HCT116 (cell line): Measurements from ENCODE around the gene SIK1. TPM values are rescaled to one million over a fixed set of nuclear protein-coding genes. Genes with fewer than 3 reads are reported as not detected.

Experiments
- ATAC-seq: fragments of 200-7000 bp; cut with Tn5 transposase; 2 replicates; pipeline ENCODE4 v1.9.1; 2020; ENCODE audit warnings: mild to moderate bottlenecking, moderate library complexity
- BruUV-seq: library from RNA; stranded (reverse); fragments of 400-500 nt; replicated peaks from 2 replicates; lab custom pipeline; 2021; lab: Mats Ljungman, UMichigan
- CTCF ChIA-PET: fragments of 300-600 bp; sonication (Branson Sonifier 250); formaldehyde crosslinking; loops from one replicate; lab custom pipeline; 2021; ENCODE audit warnings: antibody characterized with exemption; lab: Charles Lee
- POLR2A ChIA-PET: fragments of 300-600, 350-600 bp; sonication (Branson Sonifier 250); formaldehyde crosslinking; loops from one replicate; lab custom pipeline; 2021; ENCODE audit warnings: antibody characterized with exemption; lab: Charles Lee
- RAD21 ChIA-PET, 2 experiments: fragments of 300-600 bp; sonication (Branson Sonifier 250); formaldehyde crosslinking; loops; one replicate each; lab custom pipeline; 2023; ENCODE audit warnings: low total read pairs in 2 of 2; ENCODE audit not compliant: uncharacterized antibody in 2 of 2, unreplicated experiment in 2 of 2, low non-redundant PET in 1 of 2; lab: Charles Lee
- DNase-seq: peaks from one replicate; pipeline ENCODE4 v3.0.0-alpha.2; 2010; ENCODE audit warnings: low read depth, low spot score
- H2AFZ ChIP-seq: fragments of 200-600 bp; shearing (Covaris generic), sonication (generic); 2 replicates; pipeline ENCODE4 v1.6.1; 2017; ENCODE audit warnings: low read depth, mixed run types, mixed read lengths, antibody characterized with exemption, low read length; ENCODE audit not compliant: poor library complexity, severe bottlenecking
- H3K27ac ChIP-seq: 2 replicates; pipeline ENCODE4 v1.5.1; 2012; ENCODE audit warnings: low read depth, low read length
- H3K27me3 ChIP-seq: fragments of 200-600 bp; sonication (generic); 2 replicates; pipeline ENCODE4 v1.6.1; 2016; ENCODE audit warnings: mixed run types, low read length, mixed read lengths; ENCODE audit not compliant: insufficient read depth
- H3K36me3 ChIP-seq, 2 experiments: fragments of 200-500 bp in 1 of 2; fragments of 200-600 bp in 1 of 2; sonication (Bioruptor generic) in 1 of 2; sonication (generic) in 1 of 2; 2 replicates each; pipeline versions ENCODE4 v1.5.1 to v1.6.1; 2014 to 2016; ENCODE audit warnings: low read length in 2 of 2, inconsistent platforms in 1 of 2, mixed read lengths in 1 of 2, mixed run types in 1 of 2; ENCODE audit not compliant: insufficient read depth in 2 of 2, control insufficient read depth in 1 of 2
- H3K4me1 ChIP-seq, 2 experiments: fragments of 200-600 bp in 1 of 2; sonication (generic) in 1 of 2; 2 replicates each; pipeline versions ENCODE4 v1.5.1 to v1.6.1; 2012 to 2017; ENCODE audit warnings: low read length in 2 of 2, inconsistent platforms in 1 of 2, mild to moderate bottlenecking in 1 of 2, mixed read lengths in 1 of 2, mixed run types in 1 of 2, moderate library complexity in 1 of 2; ENCODE audit not compliant: insufficient read depth in 2 of 2, control insufficient read depth in 1 of 2
- H3K4me2 ChIP-seq: fragments of 200-600 bp; sonication (generic); 2 replicates; pipeline ENCODE4 v1.6.1; 2017; ENCODE audit warnings: mixed run types, low read length, mixed read lengths
- H3K4me3 ChIP-seq, 2 experiments: fragments of 200-600 bp in 1 of 2; sonication (generic) in 1 of 2; replicated peaks in 1 of 2; 2 replicates each; pipeline ENCODE4 v1.5.1; 2011 to 2016; ENCODE audit warnings: low read length in 2 of 2, control low read depth in 1 of 2, low read depth in 1 of 2, mild to moderate bottlenecking in 1 of 2, mixed read lengths in 1 of 2, mixed run types in 1 of 2
- H3K79me2 ChIP-seq: fragments of 200-600 bp; sonication (generic); 2 replicates; pipeline ENCODE4 v1.6.1; 2017; ENCODE audit warnings: mild to moderate bottlenecking, mixed run types, low read length, moderate library complexity, mixed read lengths; ENCODE audit not compliant: insufficient read depth
- H3K9ac ChIP-seq: fragments of 200-600 bp; sonication (generic); 2 replicates; pipeline ENCODE4 v1.6.1; 2016; ENCODE audit warnings: low read length, mixed read lengths
- H3K9me2 ChIP-seq: fragments of 200-600 bp; sonication (generic), shearing (Covaris generic); 2 replicates; pipeline ENCODE4 v1.6.1; 2017; ENCODE audit warnings: mixed run types, mild to moderate bottlenecking, moderate library complexity; ENCODE audit not compliant: insufficient read depth
- H3K9me3 ChIP-seq, 2 experiments: fragments of 200-500 bp in 1 of 2; fragments of 200-600 bp in 1 of 2; sonication (Bioruptor generic) in 1 of 2; sonication (generic) in 1 of 2; 2 replicates each; pipeline ENCODE4 v1.6.1; 2014 to 2017; ENCODE audit warnings: low read length in 2 of 2, mixed read lengths in 2 of 2, inconsistent platforms in 1 of 2, low read depth in 1 of 2, mild to moderate bottlenecking in 1 of 2, mixed run types in 1 of 2, moderate library complexity in 1 of 2; ENCODE audit not compliant: control insufficient read depth in 1 of 2, insufficient read depth in 1 of 2
- H4K20me1 ChIP-seq: fragments of 200-600 bp; sonication (generic), shearing (Covaris generic); 2 replicates; pipeline ENCODE4 v1.6.1; 2017; ENCODE audit warnings: mixed run types, mild to moderate bottlenecking, moderate library complexity; ENCODE audit not compliant: insufficient read depth
- CEBPB ChIP-seq: IDR thresholded peaks from 2 replicates; pipeline ENCODE4 v1.6.1; 2012; ENCODE audit warnings: low read depth
- CTCF ChIP-seq, 3 experiments: fragments of 200-600 bp in 1 of 3; sonication (generic) in 1 of 3; IDR thresholded peaks in 2 of 3; conservative IDR thresholded peaks in 1 of 3; 2 replicates each; pipeline ENCODE4 v1.5.1; 2012 to 2017; ENCODE audit warnings: low read depth in 2 of 3, low read length in 2 of 3, antibody characterized with exemption in 1 of 3, borderline replicate concordance in 1 of 3, control low read depth in 1 of 3, mild to moderate bottlenecking in 1 of 3, mixed read lengths in 1 of 3, mixed run types in 1 of 3, moderate library complexity in 1 of 3; ENCODE audit not compliant: insufficient read depth in 1 of 3
- FOSL1 ChIP-seq: IDR thresholded peaks from 2 replicates; pipeline ENCODE4 v1.6.1; 2012; ENCODE audit warnings: low read depth
- POLR2AphosphoS5 ChIP-seq: IDR thresholded peaks from 2 replicates; pipeline ENCODE4 v1.6.1; 2011; ENCODE audit warnings: mild to moderate bottlenecking, low read depth, low read length, moderate library complexity
- RAD21 ChIP-seq: IDR thresholded peaks from 2 replicates; pipeline ENCODE4 v1.6.1; 2012; ENCODE audit warnings: low read depth, mild to moderate bottlenecking
- YY1 ChIP-seq: IDR thresholded peaks from 2 replicates; pipeline ENCODE4 v1.6.1; 2011; ENCODE audit warnings: low read length, low read depth, moderate library complexity, mild to moderate bottlenecking; ENCODE audit not compliant: insufficient replicate concordance; ENCODE audit errors: extremely low read depth
- intact Hi-C: fragments of 100-400 bp; cut with micrococcal nuclease; formaldehyde crosslinking; loops from 2 replicates; pipeline ENCODE4 v1.10.0; 2022
- total RNA-seq: library from RNA; stranded (reverse); gene quantifications from one replicate; pipeline ENCODE4 v1.2.1, GENCODE V29; 2021; ENCODE audit not compliant: unreplicated experiment
- TF ChIP-seq, protein P1 (sequence below): IDR thresholded peaks from 2 replicates; pipeline ENCODE4 v1.6.1; 2012; ENCODE audit warnings: low read depth
- TF ChIP-seq, protein P2 (sequence below): IDR thresholded peaks from 2 replicates; pipeline ENCODE4 v1.6.1; 2011; ENCODE audit warnings: mild to moderate bottlenecking, low read length, moderate library complexity; ENCODE audit not compliant: insufficient replicate concordance; ENCODE audit errors: extremely low read depth

SIK1 gene
- total RNA-seq, 1 experiment from 2014 or later = 14.7 TPM

DNA sequence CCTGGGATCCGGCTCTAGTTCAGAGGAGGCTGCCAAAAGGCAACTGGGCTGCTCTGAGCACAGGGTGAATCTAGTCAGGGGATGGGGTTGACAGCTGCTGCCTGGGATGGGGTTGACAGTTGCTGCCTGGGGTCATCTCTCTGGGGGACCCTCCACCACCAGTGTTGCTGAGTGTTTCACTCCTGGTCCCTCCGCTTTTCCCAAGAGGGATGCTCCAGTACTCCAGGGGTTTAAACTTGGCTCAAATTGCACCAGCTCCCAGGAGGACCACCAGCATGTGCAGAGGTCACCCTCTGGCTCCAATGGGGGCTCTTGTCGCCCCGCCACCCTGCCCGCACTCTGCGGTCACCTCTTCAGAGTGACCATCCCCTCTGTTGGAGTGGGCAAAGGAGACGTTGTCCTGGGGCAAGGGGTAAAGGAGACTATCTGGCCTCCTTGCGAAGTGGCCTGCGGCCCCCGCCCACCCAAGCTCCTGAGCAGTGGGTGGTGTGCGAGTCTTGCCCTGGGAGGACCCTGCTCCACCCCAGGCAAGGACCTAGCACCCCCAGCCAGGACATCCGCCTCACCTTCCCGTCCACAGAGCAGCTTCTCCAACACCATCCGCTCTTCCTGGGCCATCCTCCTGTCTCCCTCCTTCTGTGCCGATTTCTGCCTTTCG is 52.6 kb downstream of the SIK1 start (continued):
- TF ChIP-seq, protein P1, sequence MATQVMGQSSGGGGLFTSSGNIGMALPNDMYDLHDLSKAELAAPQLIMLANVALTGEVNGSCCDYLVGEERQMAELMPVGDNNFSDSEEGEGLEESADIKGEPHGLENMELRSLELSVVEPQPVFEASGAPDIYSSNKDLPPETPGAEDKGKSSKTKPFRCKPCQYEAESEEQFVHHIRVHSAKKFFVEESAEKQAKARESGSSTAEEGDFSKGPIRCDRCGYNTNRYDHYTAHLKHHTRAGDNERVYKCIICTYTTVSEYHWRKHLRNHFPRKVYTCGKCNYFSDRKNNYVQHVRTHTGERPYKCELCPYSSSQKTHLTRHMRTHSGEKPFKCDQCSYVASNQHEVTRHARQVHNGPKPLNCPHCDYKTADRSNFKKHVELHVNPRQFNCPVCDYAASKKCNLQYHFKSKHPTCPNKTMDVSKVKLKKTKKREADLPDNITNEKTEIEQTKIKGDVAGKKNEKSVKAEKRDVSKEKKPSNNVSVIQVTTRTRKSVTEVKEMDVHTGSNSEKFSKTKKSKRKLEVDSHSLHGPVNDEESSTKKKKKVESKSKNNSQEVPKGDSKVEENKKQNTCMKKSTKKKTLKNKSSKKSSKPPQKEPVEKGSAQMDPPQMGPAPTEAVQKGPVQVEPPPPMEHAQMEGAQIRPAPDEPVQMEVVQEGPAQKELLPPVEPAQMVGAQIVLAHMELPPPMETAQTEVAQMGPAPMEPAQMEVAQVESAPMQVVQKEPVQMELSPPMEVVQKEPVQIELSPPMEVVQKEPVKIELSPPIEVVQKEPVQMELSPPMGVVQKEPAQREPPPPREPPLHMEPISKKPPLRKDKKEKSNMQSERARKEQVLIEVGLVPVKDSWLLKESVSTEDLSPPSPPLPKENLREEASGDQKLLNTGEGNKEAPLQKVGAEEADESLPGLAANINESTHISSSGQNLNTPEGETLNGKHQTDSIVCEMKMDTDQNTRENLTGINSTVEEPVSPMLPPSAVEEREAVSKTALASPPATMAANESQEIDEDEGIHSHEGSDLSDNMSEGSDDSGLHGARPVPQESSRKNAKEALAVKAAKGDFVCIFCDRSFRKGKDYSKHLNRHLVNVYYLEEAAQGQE = no peak
- TF ChIP-seq YY1 = no peak
- no peak for TF ChIP-seq FOSL1
- no peak for TF ChIP-seq POLR2AphosphoS5
- TF ChIP-seq CEBPB = no peak

GRCh38 chr21:43373362-43374227 is 53.3 kb downstream of the SIK1 start:
- Histone ChIP-seq H3K9me3 (no peaks in the 10 kb centered on the region), H2AFZ (no peak overlapping the region), H3K36me3 (no peaks in the 10 kb centered on the region), H3K4me2 (no peak overlapping the region), H3K79me2 (no peaks in the 10 kb centered on the region), H4K20me1 (no peaks in the 10 kb centered on the region), H3K27me3 (no peaks in the 10 kb centered on the region), H3K27ac (no peak overlapping the region), H3K4me3 (no peak overlapping the region), H3K9ac (no peak overlapping the region), H3K9me2 (no peaks in the 10 kb centered on the region), H3K4me1 (no peaks in the 10 kb centered on the region)
- BruUV-seq = no TSS peak
- ATAC-seq = no peak
- DNase-seq = no peak
- ChIA-PET CTCF (no interaction called here), RAD21 (no interaction called here), POLR2A (no interaction called here)
- intact Hi-C loops = no loop called here
- TF ChIP-seq, protein P2, sequence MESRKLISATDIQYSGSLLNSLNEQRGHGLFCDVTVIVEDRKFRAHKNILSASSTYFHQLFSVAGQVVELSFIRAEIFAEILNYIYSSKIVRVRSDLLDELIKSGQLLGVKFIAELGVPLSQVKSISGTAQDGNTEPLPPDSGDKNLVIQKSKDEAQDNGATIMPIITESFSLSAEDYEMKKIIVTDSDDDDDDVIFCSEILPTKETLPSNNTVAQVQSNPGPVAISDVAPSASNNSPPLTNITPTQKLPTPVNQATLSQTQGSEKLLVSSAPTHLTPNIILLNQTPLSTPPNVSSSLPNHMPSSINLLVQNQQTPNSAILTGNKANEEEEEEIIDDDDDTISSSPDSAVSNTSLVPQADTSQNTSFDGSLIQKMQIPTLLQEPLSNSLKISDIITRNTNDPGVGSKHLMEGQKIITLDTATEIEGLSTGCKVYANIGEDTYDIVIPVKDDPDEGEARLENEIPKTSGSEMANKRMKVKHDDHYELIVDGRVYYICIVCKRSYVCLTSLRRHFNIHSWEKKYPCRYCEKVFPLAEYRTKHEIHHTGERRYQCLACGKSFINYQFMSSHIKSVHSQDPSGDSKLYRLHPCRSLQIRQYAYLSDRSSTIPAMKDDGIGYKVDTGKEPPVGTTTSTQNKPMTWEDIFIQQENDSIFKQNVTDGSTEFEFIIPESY = no peak
- TF ChIP-seq CTCF (IDR thresholded peaks at IDR 0.05 in 2 of 3, conservative IDR thresholded peaks at IDR 0.05 in 1 of 3; ENCODE audit: borderline replicate concordance in 1 of 3, insufficient read depth in 1 of 3, low read depth in 2 of 3, low read length in 2 of 3) (no peak), FOSL1 (no peak), YY1 (no peak), RAD21 (no peak)
- TF ChIP-seq, protein P1 = no peak
